ENCODE data around the gene ST3GAL3. TPM values are rescaled to one million over a fixed set of nuclear protein-coding genes. Genes with fewer than 3 reads are reported as not detected.

ST3GAL3 gene
- total and polyA plus RNA-seq, 2 of the 13 experiments (the other 11 are each of a cell fraction or from before 2014, with no cell fraction given), result 5.1 to 8.1 TPM

- TF ChIP-seq MTF2 (CRISPR knock-in tag; IDR thresholded peaks at IDR 0.05; ENCODE audit: borderline replicate concordance) (no peak), ZNF430 (CRISPR knock-in tag; IDR thresholded peaks at IDR 0.05) (peak; percentile 72), DRAP1 (CRISPR knock-in tag; IDR thresholded peaks at IDR 0.05) (peak; percentile 62; the same call in 1 of the 2 replicates), FOXA3 (CRISPR knock-in tag; IDR thresholded peaks at IDR 0.05) (peak; percentile 39; the same call in 1 of the 2 replicates), ZNF337 (CRISPR knock-in tag; IDR thresholded peaks at IDR 0.05; ENCODE audit: borderline replicate concordance, low read depth) (no peak), TAF1 (CRISPR knock-in tag; IDR thresholded peaks at IDR 0.05) (peak; percentile 86; the same call in 1 of the 2 replicates), HOXD1 (CRISPR knock-in tag; IDR thresholded peaks at IDR 0.05) (no peak), AGO2 (optimal IDR thresholded peaks at IDR 0.05; ENCODE audit: low read depth, low read length) (peak; percentile 87), JUNB (CRISPR knock-in tag; IDR thresholded peaks at IDR 0.05; ENCODE audit: borderline replicate concordance) (no peak), TFDP1 (CRISPR knock-in tag; IDR thresholded peaks at IDR 0.05; ENCODE audit: borderline replicate concordance) (peak; percentile 92), TGIF2 (CRISPR knock-in tag; IDR thresholded peaks at IDR 0.05) (peak; percentile 68; the same call in 1 of the 2 replicates), ZBTB43 (CRISPR knock-in tag; conservative IDR thresholded peaks at IDR 0.05) (0 out of 2 replicates have a peak, but pooled peaks have one; percentile 26), FOXA1 (IDR thresholded peaks at IDR 0.05) (no peak), FOXA1 (CRISPR knock-in tag; IDR thresholded peaks at IDR 0.05) (0 out of 2 replicates have a peak, but pooled peaks have one; percentile 8), ZNF34 (CRISPR knock-in tag; IDR thresholded peaks at IDR 0.05; ENCODE audit: borderline replicate concordance) (peak; percentile 49), HNRNPL (IDR thresholded peaks at IDR 0.05; ENCODE audit: low read depth, low read length) (0 out of 2 replicates have a peak, but pooled peaks have one; percentile 39), HOXA3 (CRISPR knock-in tag; IDR thresholded peaks at IDR 0.05) (peak; percentile 94), ZNF713 (CRISPR knock-in tag; IDR thresholded peaks at IDR 0.05) (no peak), ZFY (CRISPR knock-in tag; IDR thresholded peaks at IDR 0.05) (peak; percentile 90), MEIS2 (CRISPR knock-in tag; IDR thresholded peaks at IDR 0.05) (peak; percentile 55; the same call in 1 of the 2 replicates), ZNF33A (CRISPR knock-in tag; IDR thresholded peaks at IDR 0.05; ENCODE audit: borderline replicate concordance) (0 out of 2 replicates have a peak, but pooled peaks have one; percentile 62), RXRA (CRISPR knock-in tag; IDR thresholded peaks at IDR 0.05) (peak; percentile 72; the same call in 1 of the 2 replicates)
- TF ChIP-seq, protein P1, sequence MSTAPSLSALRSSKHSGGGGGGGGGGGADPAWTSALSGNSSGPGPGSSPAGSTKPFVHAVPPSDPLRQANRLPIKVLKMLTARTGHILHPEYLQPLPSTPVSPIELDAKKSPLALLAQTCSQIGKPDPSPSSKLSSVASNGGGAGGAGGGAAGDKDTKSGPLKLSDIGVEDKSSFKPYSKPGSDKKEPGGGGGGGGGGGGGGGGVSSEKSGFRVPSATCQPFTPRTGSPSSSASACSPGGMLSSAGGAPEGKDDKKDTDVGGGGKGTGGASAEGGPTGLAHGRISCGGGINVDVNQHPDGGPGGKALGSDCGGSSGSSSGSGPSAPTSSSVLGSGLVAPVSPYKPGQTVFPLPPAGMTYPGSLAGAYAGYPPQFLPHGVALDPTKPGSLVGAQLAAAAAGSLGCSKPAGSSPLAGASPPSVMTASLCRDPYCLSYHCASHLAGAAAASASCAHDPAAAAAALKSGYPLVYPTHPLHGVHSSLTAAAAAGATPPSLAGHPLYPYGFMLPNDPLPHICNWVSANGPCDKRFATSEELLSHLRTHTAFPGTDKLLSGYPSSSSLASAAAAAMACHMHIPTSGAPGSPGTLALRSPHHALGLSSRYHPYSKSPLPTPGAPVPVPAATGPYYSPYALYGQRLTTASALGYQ (CRISPR knock-in tag; IDR thresholded peaks at IDR 0.05), result 0 out of 2 replicates have a peak, but pooled peaks have one; percentile 51
- TF ChIP-seq, protein P2, sequence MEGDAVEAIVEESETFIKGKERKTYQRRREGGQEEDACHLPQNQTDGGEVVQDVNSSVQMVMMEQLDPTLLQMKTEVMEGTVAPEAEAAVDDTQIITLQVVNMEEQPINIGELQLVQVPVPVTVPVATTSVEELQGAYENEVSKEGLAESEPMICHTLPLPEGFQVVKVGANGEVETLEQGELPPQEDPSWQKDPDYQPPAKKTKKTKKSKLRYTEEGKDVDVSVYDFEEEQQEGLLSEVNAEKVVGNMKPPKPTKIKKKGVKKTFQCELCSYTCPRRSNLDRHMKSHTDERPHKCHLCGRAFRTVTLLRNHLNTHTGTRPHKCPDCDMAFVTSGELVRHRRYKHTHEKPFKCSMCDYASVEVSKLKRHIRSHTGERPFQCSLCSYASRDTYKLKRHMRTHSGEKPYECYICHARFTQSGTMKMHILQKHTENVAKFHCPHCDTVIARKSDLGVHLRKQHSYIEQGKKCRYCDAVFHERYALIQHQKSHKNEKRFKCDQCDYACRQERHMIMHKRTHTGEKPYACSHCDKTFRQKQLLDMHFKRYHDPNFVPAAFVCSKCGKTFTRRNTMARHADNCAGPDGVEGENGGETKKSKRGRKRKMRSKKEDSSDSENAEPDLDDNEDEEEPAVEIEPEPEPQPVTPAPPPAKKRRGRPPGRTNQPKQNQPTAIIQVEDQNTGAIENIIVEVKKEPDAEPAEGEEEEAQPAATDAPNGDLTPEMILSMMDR (CRISPR knock-in tag; IDR thresholded peaks at IDR 0.05), result peak; percentile 66
Observed at GRCh38 chr1:43974443-43975248, 267.3 kb downstream of the ST3GAL3 start, which contains the start of gene ATP6V0B (continued).

Data from HepG2 (cell line).